ENCODE results near the gene RYR3.

RYR3 gene

GRCh38 chr15:33866101-33866737, 555.5 kb downstream of the RYR3 start:
- DNase-seq, result no peak
- no peaks in the 10 kb centered on the region for H3K4me1 ChIP-seq
- no peaks in the 10 kb centered on the region for H3K9me3 ChIP-seq
- H3K27me3 ChIP-seq, result no peaks in the 10 kb centered on the region
- H3K4me3 ChIP-seq (ENCODE audit: low read depth, low read length), result no peak overlapping the region
- no peaks in the 10 kb centered on the region; the same call in 1 of the 2 replicates for H3K36me3 ChIP-seq
- TF ChIP-seq CTCF (IDR thresholded peaks at IDR 0.05; ENCODE audit: low read depth, low read length), result no peak

- H3K4me1 ChIP-seq, result no peaks in the 10 kb centered on the region
- DNase-seq, result peak; percentile 27
- TF ChIP-seq CTCF (IDR thresholded peaks at IDR 0.05; ENCODE audit: low read depth, low read length), result no peak
- H3K27me3 ChIP-seq, result no peaks in the 10 kb centered on the region
- H3K36me3 ChIP-seq, result no peaks in the 10 kb centered on the region; the same call in 1 of the 2 replicates
- no peak overlapping the region for H3K4me3 ChIP-seq (ENCODE audit: low read depth, low read length)
- H3K9me3 ChIP-seq, result no peaks in the 10 kb centered on the region
Measured at GRCh38 chr15:33871980-33872379, 561.2 kb downstream of the RYR3 start.

GRCh38 chr15:33872416-33873106, 561.8 kb downstream of the RYR3 start:
- Histone ChIP-seq H3K36me3 (no peaks in the 10 kb centered on the region), H3K4me1 (no peaks in the 10 kb centered on the region), H3K27me3 (no peaks in the 10 kb centered on the region), H3K9me3 (no peaks in the 10 kb centered on the region), H3K4me3 (ENCODE audit: low read depth, low read length) (no peak overlapping the region)
- no peak for TF ChIP-seq CTCF (IDR thresholded peaks at IDR 0.05; ENCODE audit: low read depth, low read length)
- no peak for DNase-seq

- no peaks in the 10 kb centered on the region for H3K36me3 ChIP-seq
- no peaks in the 10 kb centered on the region for H3K27me3 ChIP-seq
- no peaks in the 10 kb centered on the region for H3K4me1 ChIP-seq
- no peak overlapping the region for H3K4me3 ChIP-seq (ENCODE audit: low read depth, low read length)
- no peaks in the 10 kb centered on the region for H3K9me3 ChIP-seq
- DNase-seq, result no peak
- TF ChIP-seq CTCF (IDR thresholded peaks at IDR 0.05; ENCODE audit: low read depth, low read length), result no peak
Measured at GRCh38 chr15:33874156-33874555, 563.4 kb downstream of the RYR3 start.

- Histone ChIP-seq H3K9me3 (no peaks in the 10 kb centered on the region), H3K4me1 (0 out of 2 replicates have a peak, but pooled peaks cover under 1% of the 10 kb centered on the region), H3K27me3 (no peaks in the 10 kb centered on the region), H3K36me3 (no peaks in the 10 kb centered on the region), H3K4me3 (ENCODE audit: low read depth, low read length) (no peak overlapping the region)
- TF ChIP-seq CTCF (IDR thresholded peaks at IDR 0.05; ENCODE audit: low read depth, low read length), result no peak
- DNase-seq, result no peak
Measured at GRCh38 chr15:33882921-33883320, 572.2 kb downstream of the RYR3 start.

GRCh38 chr15:33888176-33888575, 577.4 kb downstream of the RYR3 start:
- DNase-seq, result no peak
- Histone ChIP-seq H3K9me3 (no peaks in the 10 kb centered on the region), H3K27me3 (no peaks in the 10 kb centered on the region), H3K36me3 (no peaks in the 10 kb centered on the region), H3K4me3 (ENCODE audit: low read depth, low read length) (no peak overlapping the region), H3K4me1 (0 out of 2 replicates have a peak, but pooled peaks cover 3% of the 10 kb centered on the region)
- no peak for TF ChIP-seq CTCF (IDR thresholded peaks at IDR 0.05; ENCODE audit: low read depth, low read length)
